ENCODE data around the gene PTPRN2. TPM values are rescaled to one million over a fixed set of nuclear protein-coding genes. Genes with fewer than 3 reads are reported as not detected.

PTPRN2 gene
- total RNA-seq, 4 donors from 2014 or later, result 14.9 to 34.3 (median 21.3) TPM

DNA sequence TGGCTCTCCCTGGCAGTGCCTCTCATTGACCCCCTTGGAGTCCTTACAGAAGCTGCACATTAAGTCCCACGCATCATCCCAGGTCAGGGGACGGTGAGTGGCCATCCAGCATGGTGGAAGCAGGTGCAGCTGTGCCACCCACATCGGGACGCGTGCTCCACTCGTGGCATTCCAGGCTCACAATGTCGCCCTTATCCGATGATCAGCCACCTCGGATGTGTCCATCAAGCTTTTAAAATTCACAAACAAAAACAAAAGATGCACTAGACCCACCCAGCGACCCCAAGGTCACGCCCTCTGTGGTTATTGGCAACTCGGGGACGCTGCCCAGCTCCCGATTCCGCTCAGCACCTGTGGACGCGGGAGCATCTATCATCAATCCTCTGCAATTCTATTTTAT, 530.9 kb downstream of the PTPRN2 start:
- Histone ChIP-seq H3K27me3 (no peaks in the 10 kb centered on the region), H3K4me1 (no peaks in the 10 kb centered on the region), H3K36me3 (no peaks in the 10 kb centered on the region), H3K27ac (no peak overlapping the region), H3K4me3 (no peak overlapping the region), H3K9me3 (no peaks in the 10 kb centered on the region)
- TF ChIP-seq POLR2A (IDR thresholded peaks at IDR 0.05), result no peak
- TF ChIP-seq, protein P1, sequence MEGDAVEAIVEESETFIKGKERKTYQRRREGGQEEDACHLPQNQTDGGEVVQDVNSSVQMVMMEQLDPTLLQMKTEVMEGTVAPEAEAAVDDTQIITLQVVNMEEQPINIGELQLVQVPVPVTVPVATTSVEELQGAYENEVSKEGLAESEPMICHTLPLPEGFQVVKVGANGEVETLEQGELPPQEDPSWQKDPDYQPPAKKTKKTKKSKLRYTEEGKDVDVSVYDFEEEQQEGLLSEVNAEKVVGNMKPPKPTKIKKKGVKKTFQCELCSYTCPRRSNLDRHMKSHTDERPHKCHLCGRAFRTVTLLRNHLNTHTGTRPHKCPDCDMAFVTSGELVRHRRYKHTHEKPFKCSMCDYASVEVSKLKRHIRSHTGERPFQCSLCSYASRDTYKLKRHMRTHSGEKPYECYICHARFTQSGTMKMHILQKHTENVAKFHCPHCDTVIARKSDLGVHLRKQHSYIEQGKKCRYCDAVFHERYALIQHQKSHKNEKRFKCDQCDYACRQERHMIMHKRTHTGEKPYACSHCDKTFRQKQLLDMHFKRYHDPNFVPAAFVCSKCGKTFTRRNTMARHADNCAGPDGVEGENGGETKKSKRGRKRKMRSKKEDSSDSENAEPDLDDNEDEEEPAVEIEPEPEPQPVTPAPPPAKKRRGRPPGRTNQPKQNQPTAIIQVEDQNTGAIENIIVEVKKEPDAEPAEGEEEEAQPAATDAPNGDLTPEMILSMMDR (IDR thresholded peaks at IDR 0.05), result no peak
- peak in 1 of 3 donors; percentile 13 for DNase-seq

DNA sequence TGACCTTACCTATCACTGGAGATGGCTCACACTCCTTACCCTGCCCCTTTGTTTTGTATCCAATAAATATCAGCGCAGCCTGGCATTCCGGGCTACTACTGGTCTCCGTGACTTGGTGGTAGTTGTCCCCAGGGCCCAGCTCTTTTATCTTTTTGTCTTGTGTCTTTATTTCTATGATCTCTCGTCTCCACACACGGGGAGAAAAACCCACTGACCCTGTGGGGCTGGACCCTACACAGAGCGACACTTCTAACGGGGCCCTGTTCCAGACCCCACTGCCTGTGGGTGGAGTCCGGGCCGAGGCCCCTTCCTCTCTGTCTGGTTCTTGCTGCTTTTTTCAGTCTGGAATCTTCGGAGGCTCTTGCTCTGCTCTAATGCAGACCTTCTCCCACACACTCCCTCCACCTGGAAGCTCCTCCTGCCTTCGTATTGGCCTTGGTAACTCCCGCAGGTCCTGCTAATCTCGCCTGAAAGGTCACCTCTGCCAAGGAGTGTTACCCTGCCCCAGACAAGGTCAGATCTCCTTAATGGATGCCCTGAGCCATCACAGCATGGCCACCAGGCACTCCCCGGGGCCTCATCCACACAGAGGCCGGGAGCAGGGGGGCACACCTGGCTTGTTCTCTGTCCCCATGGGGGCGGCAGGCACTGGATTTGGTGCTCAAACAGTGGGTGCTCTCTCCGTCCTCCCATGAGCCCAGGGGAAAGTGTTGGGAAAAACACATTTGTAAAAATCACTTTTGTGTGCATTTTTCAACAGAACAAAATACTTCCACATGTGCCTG, 531.7 kb downstream of the PTPRN2 start:
- no peaks in the 10 kb centered on the region for H3K36me3 ChIP-seq
- TF ChIP-seq, protein P1 (IDR thresholded peaks at IDR 0.05), result no peak
- TF ChIP-seq POLR2A (IDR thresholded peaks at IDR 0.05), result no peak
- H3K4me1 ChIP-seq, result no peaks in the 10 kb centered on the region
- H3K4me3 ChIP-seq, result no peak overlapping the region
- no peaks in the 10 kb centered on the region for H3K27me3 ChIP-seq
- peak in 1 of 3 donors; percentile 34 for DNase-seq
- no peaks in the 10 kb centered on the region for H3K9me3 ChIP-seq
- no peak overlapping the region for H3K27ac ChIP-seq

DNA sequence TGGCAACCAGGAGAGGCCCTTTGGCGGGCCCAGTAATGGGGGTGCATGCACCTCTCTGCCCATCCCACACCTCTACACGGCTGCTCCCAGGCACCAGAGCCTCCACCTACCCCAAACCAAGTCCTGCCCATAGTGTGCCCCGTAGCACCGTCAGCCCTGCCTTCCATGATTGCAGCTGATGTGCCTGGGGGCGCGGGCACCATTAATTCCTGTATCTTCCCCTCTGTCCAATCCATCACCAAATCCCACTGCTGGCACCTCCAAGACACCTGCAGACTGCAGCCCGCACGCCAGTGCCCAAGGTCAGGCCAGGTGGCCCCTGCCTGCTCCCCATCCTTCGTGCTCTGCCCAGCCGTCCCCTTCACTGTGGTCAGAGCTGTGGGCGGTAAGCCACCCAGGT, 533.0 kb downstream of the PTPRN2 start:
- TF ChIP-seq POLR2A (IDR thresholded peaks at IDR 0.05), result no peak
- TF ChIP-seq, protein P1 (IDR thresholded peaks at IDR 0.05), result no peak
- Histone ChIP-seq H3K4me1 (no peaks in the 10 kb centered on the region), H3K27me3 (no peaks in the 10 kb centered on the region), H3K9me3 (no peaks in the 10 kb centered on the region), H3K4me3 (no peak overlapping the region), H3K27ac (no peak overlapping the region), H3K36me3 (no peaks in the 10 kb centered on the region)
- peak in 1 of 3 donors; percentile 17 for DNase-seq

DNA sequence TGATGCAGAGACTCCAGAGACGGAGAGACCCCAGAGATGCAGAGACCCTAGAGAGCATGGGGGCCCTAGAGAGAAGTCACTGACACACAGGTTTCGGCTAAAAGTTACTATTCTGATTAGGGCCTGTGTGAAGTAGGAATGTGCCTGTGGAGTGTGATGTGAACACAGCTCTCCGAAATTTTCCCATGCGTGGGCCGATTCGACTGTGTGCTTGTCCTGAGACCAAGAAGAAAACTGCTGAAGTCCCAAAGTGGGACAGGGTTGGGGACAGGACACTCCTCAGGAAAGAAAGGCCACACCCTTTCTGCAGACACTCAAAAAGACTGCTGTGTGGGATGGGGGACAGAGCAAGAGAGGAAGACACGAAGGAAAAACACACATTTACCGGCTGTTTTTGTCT, 533.5 kb downstream of the PTPRN2 start:
- Histone ChIP-seq H3K36me3 (no peaks in the 10 kb centered on the region), H3K4me3 (no peak overlapping the region), H3K27ac (no peak overlapping the region), H3K27me3 (no peaks in the 10 kb centered on the region), H3K4me1 (no peaks in the 10 kb centered on the region), H3K9me3 (no peaks in the 10 kb centered on the region)
- TF ChIP-seq, protein P1 (IDR thresholded peaks at IDR 0.05), result no peak
- no peak for TF ChIP-seq POLR2A (IDR thresholded peaks at IDR 0.05)
- peak in 2 of 3 donors; percentile 1 to 14 for DNase-seq

DNA sequence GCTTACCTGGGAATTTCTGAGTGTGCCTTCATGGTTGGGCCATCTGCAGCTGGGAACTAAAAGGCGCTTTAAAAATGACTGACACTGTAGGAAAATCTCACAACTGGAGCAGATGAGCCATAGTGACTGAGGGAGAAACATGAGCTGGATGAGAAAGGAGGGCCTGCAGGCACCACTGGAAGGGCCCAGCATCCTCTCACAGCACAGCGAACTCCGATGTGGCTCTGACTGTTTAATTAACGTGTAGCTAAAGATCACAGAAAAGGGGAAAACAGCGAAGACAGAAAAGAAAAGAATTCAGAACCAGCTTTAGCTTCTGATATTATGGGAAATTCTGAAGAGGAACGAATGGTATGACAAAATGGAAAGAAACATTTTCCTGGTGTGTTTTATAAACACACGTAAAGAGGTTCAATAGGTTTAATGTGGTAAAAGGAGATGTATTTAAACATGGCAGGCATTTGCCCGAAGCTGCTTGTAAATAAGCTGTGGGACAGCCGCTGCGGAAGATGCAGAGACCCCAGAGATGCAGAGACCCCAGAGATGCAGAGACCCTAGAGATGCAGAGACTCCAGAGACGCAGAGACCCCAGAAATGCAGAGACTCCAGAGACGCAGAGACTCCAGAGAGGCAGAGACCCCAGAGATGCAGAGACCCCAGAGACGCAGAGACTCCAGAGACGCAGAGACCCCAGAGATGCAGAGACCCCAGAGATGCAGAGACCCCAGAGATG, 534.3 kb downstream of the PTPRN2 start:
- H3K4me3 ChIP-seq, result no peak overlapping the region
- no peaks in the 10 kb centered on the region for H3K9me3 ChIP-seq
- H3K4me1 ChIP-seq, result no peaks in the 10 kb centered on the region
- no peaks in the 10 kb centered on the region for H3K27me3 ChIP-seq
- H3K36me3 ChIP-seq, result no peaks in the 10 kb centered on the region
- peak in 1 of 3 donors; percentile 9 for DNase-seq
- no peak overlapping the region for H3K27ac ChIP-seq
- TF ChIP-seq, protein P1 (IDR thresholded peaks at IDR 0.05), result no peak
- no peak for TF ChIP-seq POLR2A (IDR thresholded peaks at IDR 0.05)
